GM21390 (cell line): ENCODE measurements around the gene LPIN1.
"Not testable (repeated sequence)": the region's sequence is repeated elsewhere in the genome, so short reads cannot be mapped to it uniquely, and the experiment has no call there.

Experiments
- ATAC-seq: cut with Tn5 transposase; IDR thresholded peaks from one replicate; pipeline ENCODE4 v1.9.1; 2021; ENCODE audit not compliant: unreplicated experiment

LPIN1 gene

GRCh38 chr2:11713815-11714214, 32.6 kb upstream of the LPIN1 start:
- no peak for ATAC-seq

GRCh38 chr2:11715987-11716652, 30.3 kb upstream of the LPIN1 start:
- no peak for ATAC-seq

GRCh38 chr2:11716689-11717321, 29.6 kb upstream of the LPIN1 start:
- ATAC-seq = no peak

- ATAC-seq = no peak
These were observed 28.8 kb upstream of the LPIN1 start for GRCh38 chr2:11717623-11718022.

GRCh38 chr2:11718606-11719005, 27.8 kb upstream of the LPIN1 start:
- ATAC-seq = no peak

GRCh38 chr2:11719230-11719977, 27.0 kb upstream of the LPIN1 start:
- ATAC-seq = no peak

GRCh38 chr2:11720752-11721151, 25.7 kb upstream of the LPIN1 start:
- ATAC-seq = no peak

GRCh38 chr2:11722292-11723060, 24.0 kb upstream of the LPIN1 start:
- no peak for ATAC-seq

GRCh38 chr2:11723061-11723371, 23.4 kb upstream of the LPIN1 start:
- ATAC-seq = no peak

- ATAC-seq = no peak
These were observed 22.3 kb upstream of the LPIN1 start for GRCh38 chr2:11724151-11724550.

- ATAC-seq = no peak
These were observed 20.0 kb upstream of the LPIN1 start for GRCh38 chr2:11726384-11726783.

GRCh38 chr2:11729362-11730212, 16.8 kb upstream of the LPIN1 start:
- ATAC-seq = no peak

GRCh38 chr2:11731214-11731984, 15.0 kb upstream of the LPIN1 start:
- ATAC-seq = not testable (repeated sequence)

GRCh38 chr2:11732587-11732986, 13.8 kb upstream of the LPIN1 start:
- ATAC-seq = no peak

- ATAC-seq = not testable (repeated sequence)
These were observed 8.6 kb upstream of the LPIN1 start for GRCh38 chr2:11737852-11738251.

GRCh38 chr2:11738589-11739436, 7.6 kb upstream of the LPIN1 start:
- no peak for ATAC-seq

- no peak for ATAC-seq
These were observed 5.7 kb upstream of the LPIN1 start for GRCh38 chr2:11740723-11741122.

- no peak for ATAC-seq
These were observed 4.1 kb upstream of the LPIN1 start for GRCh38 chr2:11742317-11742701.
